ENCODE results near the gene ZFPM1. TPM values are rescaled to one million over a fixed set of nuclear protein-coding genes. Genes with fewer than 3 reads are reported as not detected.

ZFPM1 gene
- total and polyA plus RNA-seq, 2 of the 8 experiments (the other 6 are each of a cell fraction or from before 2014, with no cell fraction given): 0.74 to 4.8 TPM

- no peak for TF ChIP-seq SUZ12 (IDR thresholded peaks at IDR 0.05; ENCODE audit: low read length)
- no peak for TF ChIP-seq SAP30 (IDR thresholded peaks at IDR 0.05; ENCODE audit: insufficient read depth, insufficient replicate concordance, low read length)
- peak; percentile 48 to 58 (median 48) for TF ChIP-seq CTCF (IDR thresholded peaks at IDR 0.05; ENCODE audit: control extremely low read depth in 1 of 3, insufficient read depth in 1 of 3, low read depth in 1 of 3, low read length in 3 of 3)
These were observed 105.7 kb downstream of the ZFPM1 start (continued) for GRCh38 chr16:88558457-88559442.
